H1 (cell line): ENCODE data around the gene TELO2. TPM values are rescaled to one million over a fixed set of nuclear protein-coding genes. Genes with fewer than 3 reads are reported as not detected.

Experiments used
- CTCF ChIA-PET: fragments of 300-600 bp; sonication (Branson Sonifier 250); formaldehyde crosslinking; loops from one replicate; lab custom pipeline; 2021; ENCODE audit not compliant: partially characterized antibody; lab: Charles Lee
- POLR2A ChIA-PET: fragments of 300-600 bp; sonication (Branson Sonifier 250); formaldehyde crosslinking; loops from one replicate; lab custom pipeline; 2021; ENCODE audit warnings: inconsistent platforms; ENCODE audit not compliant: partially characterized antibody; lab: Charles Lee
- DNase-seq, 2 experiments: peaks; one replicate each; pipeline versions ENCODE4 v3.0.0 to v3.0.0-alpha.2; 2010 to 2022; ENCODE audit warnings: low spot score in 2 of 2, low read depth in 1 of 2, mixed read lengths in 1 of 2
- FAIRE-seq: peaks from 2 replicates; lab custom pipeline; 2011; peaks lifted over from hg19 to GRCh38; lab: Jason Lieb, UNC
- H2AFZ ChIP-seq: 2 replicates; pipeline ENCODE4 v1.8.1; 2012; ENCODE audit warnings: low read length, inconsistent platforms
- H2AK5ac ChIP-seq: 2 replicates; pipeline ENCODE4 v1.6.1; 2013; ENCODE audit warnings: low read depth, low read length
- H2BK120ac ChIP-seq: replicated peaks from 2 replicates; pipeline ENCODE3; 2013; ENCODE audit warnings: low read depth, low read length, inconsistent platforms
- H2BK12ac ChIP-seq: 2 replicates; pipeline ENCODE4 v1.6.1; 2013; ENCODE audit warnings: low read depth, low read length
- H2BK15ac ChIP-seq: 2 replicates; pipeline ENCODE4 v1.6.1; 2013; ENCODE audit warnings: low read length
- H2BK20ac ChIP-seq: 2 replicates; pipeline ENCODE4 v1.6.1; 2013; ENCODE audit warnings: low read length
- H2BK5ac ChIP-seq: 2 replicates; pipeline ENCODE4 v1.6.1; 2013; ENCODE audit warnings: low read depth, low read length
- H3K14ac ChIP-seq: 2 replicates; pipeline ENCODE4 v1.6.1; 2013; ENCODE audit warnings: inconsistent platforms; ENCODE audit not compliant: insufficient read length
- H3K18ac ChIP-seq: 2 replicates; pipeline ENCODE4 v1.6.1; 2013; ENCODE audit warnings: low read length; ENCODE audit errors: extremely low read depth
- H3K23ac ChIP-seq: 2 replicates; pipeline ENCODE4 v1.6.1; 2013; ENCODE audit warnings: inconsistent platforms; ENCODE audit not compliant: insufficient read length
- H3K23me2 ChIP-seq: 2 replicates; pipeline ENCODE4 v1.6.1; 2013; ENCODE audit warnings: low read depth, low read length
- H3K27ac ChIP-seq: 2 replicates; pipeline ENCODE4 v1.6.1; 2011; ENCODE audit warnings: low read depth, low read length, inconsistent platforms
- H3K27me3 ChIP-seq, 4 experiments: replicated peaks in 1 of 4; 1 replicate in 1 of 4; 2 replicates in 3 of 4; pipeline versions ENCODE4 v1.6.1 to v1.8.1; 2011 to 2013; ENCODE audit warnings: low read length in 3 of 4, mild to moderate bottlenecking in 3 of 4, inconsistent platforms in 2 of 4, mixed read lengths in 2 of 4, moderate library complexity in 1 of 4; ENCODE audit not compliant: control insufficient read depth in 3 of 4, insufficient read depth in 3 of 4; ENCODE audit errors: extremely low read depth in 1 of 4
- H3K36me3 ChIP-seq, 4 experiments: 2 replicates each; pipeline versions ENCODE4 v1.6.1 to v1.8.1; 2011 to 2013; ENCODE audit warnings: mild to moderate bottlenecking in 4 of 4, low read length in 3 of 4, moderate library complexity in 2 of 4, control low read depth in 1 of 4, inconsistent platforms in 1 of 4; ENCODE audit not compliant: insufficient read depth in 4 of 4, control insufficient read depth in 2 of 4
- H3K4ac ChIP-seq: replicated peaks from 2 replicates; pipeline ENCODE3; 2013; ENCODE audit warnings: low read length, low read depth, mixed read lengths, inconsistent platforms; ENCODE audit not compliant: insufficient read length
- H3K4me1 ChIP-seq, 4 experiments: replicated peaks in 1 of 4; 1 replicate in 1 of 4; 2 replicates in 3 of 4; pipeline versions ENCODE4 v1.6.1 to v1.8.1; 2011 to 2013; ENCODE audit warnings: low read length in 3 of 4, inconsistent platforms in 2 of 4, mixed read lengths in 1 of 4; ENCODE audit not compliant: insufficient read depth in 4 of 4, control insufficient read depth in 3 of 4
- H3K4me2 ChIP-seq, 2 experiments: 2 replicates each; pipeline versions ENCODE4 v1.6.1 to v1.8.1; 2011 to 2013; ENCODE audit warnings: low read depth in 2 of 2, low read length in 2 of 2, control low read depth in 1 of 2, inconsistent platforms in 1 of 2, mild to moderate bottlenecking in 1 of 2; ENCODE audit not compliant: insufficient read depth in 1 of 2
- H3K4me3 ChIP-seq, 4 experiments: fragments of 200-600, 300-600 bp in 1 of 4; sonication (generic), shearing (Covaris generic), sonication (Bioruptor Twin) in 1 of 4; 2 replicates each; pipeline versions ENCODE4 v1.5.1 to v1.8.1; 2011 to 2016; ENCODE audit warnings: low read length in 4 of 4, low read depth in 3 of 4, control low read depth in 2 of 4, inconsistent platforms in 2 of 4, mild to moderate bottlenecking in 2 of 4, mixed read lengths in 1 of 4, moderate library complexity in 1 of 4; ENCODE audit not compliant: insufficient read depth in 2 of 4; ENCODE audit errors: extremely low read depth in 1 of 4
- H3K56ac ChIP-seq: replicated peaks from 2 replicates; pipeline ENCODE3; 2013; ENCODE audit warnings: low read depth, mild to moderate bottlenecking, mixed read lengths, low read length, inconsistent platforms; ENCODE audit not compliant: insufficient read length
- H3K79me1 ChIP-seq: 2 replicates; pipeline ENCODE4 v1.6.1; 2013; ENCODE audit warnings: low read depth, low read length, control low read depth
- H3K79me2 ChIP-seq, 2 experiments: 2 replicates each; pipeline versions ENCODE4 v1.6.1 to v1.8.1; 2012 to 2013; ENCODE audit warnings: low read length in 2 of 2, mild to moderate bottlenecking in 2 of 2, inconsistent platforms in 1 of 2; ENCODE audit not compliant: insufficient read depth in 2 of 2, control insufficient read depth in 1 of 2
- H3K9ac ChIP-seq, 4 experiments: replicated peaks in 1 of 4; 1 replicate in 1 of 4; 2 replicates in 3 of 4; pipeline versions ENCODE4 v1.6.1 to v1.8.1; 2011 to 2013; ENCODE audit warnings: low read depth in 3 of 4, low read length in 3 of 4, control low read depth in 2 of 4, mild to moderate bottlenecking in 2 of 4, moderate library complexity in 2 of 4, inconsistent platforms in 1 of 4; ENCODE audit errors: extremely low read depth in 1 of 4
- H3K9me3 ChIP-seq, 2 experiments: 2 replicates each; pipeline versions ENCODE4 v1.6.1 to v1.8.1; 2012 to 2013; ENCODE audit warnings: mild to moderate bottlenecking in 2 of 2, moderate library complexity in 2 of 2, control low read depth in 1 of 2, inconsistent platforms in 1 of 2, low read depth in 1 of 2, low read length in 1 of 2, mixed read lengths in 1 of 2; ENCODE audit not compliant: insufficient read depth in 2 of 2
- H4K20me1 ChIP-seq, 2 experiments: replicated peaks in 1 of 2; 2 replicates each; pipeline versions ENCODE3 to v1.8.1; 2011 to 2013; ENCODE audit warnings: inconsistent platforms in 2 of 2, low read length in 2 of 2, mild to moderate bottlenecking in 1 of 2; ENCODE audit not compliant: insufficient read depth in 2 of 2, control insufficient read depth in 1 of 2
- H4K5ac ChIP-seq: 2 replicates; pipeline ENCODE4 v1.6.1; 2013; ENCODE audit warnings: low read length, low read depth, mixed read lengths, inconsistent platforms; ENCODE audit not compliant: insufficient read length
- H4K8ac ChIP-seq: 2 replicates; pipeline ENCODE4 v1.8.0; 2013; ENCODE audit warnings: mild to moderate bottlenecking, moderate library complexity, low read length, inconsistent platforms; ENCODE audit not compliant: insufficient read depth; ENCODE audit errors: extremely low read depth
- H4K91ac ChIP-seq: replicated peaks from 2 replicates; pipeline ENCODE3; 2013; ENCODE audit warnings: low read length, mixed read lengths, inconsistent platforms; ENCODE audit not compliant: insufficient read length
- POLR2A ChIP-seq, 2 experiments: IDR thresholded peaks; 1 replicate in 1 of 2; 2 replicates in 1 of 2; pipeline ENCODE4 v1.6.1; 2011; ENCODE audit warnings: low read depth in 2 of 2, low read length in 2 of 2, mild to moderate bottlenecking in 2 of 2; ENCODE audit errors: control extremely low read depth in 1 of 2
- SUZ12 ChIP-seq: fragments of 200-600 bp; sonication (generic); IDR thresholded peaks from 2 replicates; pipeline ENCODE4 v1.6.1; 2012; ENCODE audit warnings: mild to moderate bottlenecking, inconsistent platforms, low read length, moderate library complexity, mixed read lengths
- WGBS, 2 experiments: shearing (Covaris generic) in 1 of 2; methylation state at CpG; one replicate each; pipeline versions ENCODE4 v1.1.6 to v1.1.7; 2013 to 2015; ENCODE audit warnings: low lambda C conversion rate in 2 of 2, mixed read lengths in 2 of 2, inconsistent platforms in 1 of 2, low coverage in 1 of 2, missing lambda C conversion rate in 1 of 2; ENCODE audit not compliant: insufficient replicate concordance in 2 of 2, insufficient coverage in 1 of 2, insufficient read length in 1 of 2; ENCODE audit errors: extremely low coverage in 1 of 2, missing lambda C conversion rate in 1 of 2; 5-methylcytosine and 5-hydroxymethylcytosine counted together
- polyA plus RNA-seq, 7 experiments: library from polyadenylated mRNA; depleted of rRNA in 3 of 7; stranded (reverse) in 5 of 7; unstranded in 2 of 7; fragments of >200 nt in 5 of 7; fragments of 200-250 nt in 2 of 7; gene quantifications; 1 replicate in 5 of 7; 2 replicates in 1 of 7; 4 replicates in 1 of 7; pipeline versions ENCODE4 v1.2.1 to v1.2.3, GENCODE V29; 2011 to 2013; ENCODE audit warnings: missing spikeins in 2 of 7, mixed read lengths in 2 of 7
- total RNA-seq: library from RNA; stranded (reverse); fragmentation: NEBNext Ultra II Directional; extraction: Animal tissue kit (Norgen Biotek cat#: 25700); gene quantifications from 2 replicates; pipeline ENCODE4 v1.2.1, GENCODE V29; 2021

The TELO2 gene
- total and polyA plus RNA-seq, 2 of the 8 experiments (the other 6 are each of a cell fraction or from before 2014, with no cell fraction given), result 39.3 to 64.8 TPM

DNA sequence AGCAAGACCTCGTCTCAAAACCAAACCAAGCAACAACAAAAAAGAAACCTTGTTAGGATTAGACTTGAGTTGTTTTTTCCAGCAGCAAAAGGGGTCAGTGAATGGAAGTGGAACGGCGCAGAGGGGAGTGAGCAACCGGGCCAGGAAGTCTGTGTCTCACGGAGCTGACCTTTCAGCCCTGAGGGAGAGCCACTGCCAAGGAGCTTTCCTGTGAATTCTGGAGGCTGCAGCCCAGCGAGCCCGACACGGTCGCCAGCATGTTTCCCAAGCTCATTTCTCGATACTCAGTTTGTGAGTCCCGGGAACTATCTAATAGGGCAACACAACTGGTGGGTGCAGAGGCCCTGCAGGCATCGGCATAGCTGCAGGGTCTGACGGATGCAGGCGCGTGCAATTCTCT is 19.6 kb downstream of the TELO2 start:
- Histone ChIP-seq H2BK15ac (no peak overlapping the region), H2AFZ (no peak overlapping the region), H3K18ac (no peak overlapping the region), H2BK120ac (no peak overlapping the region), H4K20me1 (peaks cover 0 to 2% of the 10 kb centered on the region in 2 experiments), H3K9ac (no peak overlapping the region), H3K14ac (no peak overlapping the region), H3K4me1 (no peaks in the 10 kb centered on the region), H3K79me1 (no peaks in the 10 kb centered on the region; the same call in 1 of the 2 replicates), H2BK12ac (no peak overlapping the region), H3K23ac (no peak overlapping the region), H3K4me3 (no peak overlapping the region), H3K79me2 (no peaks in the 10 kb centered on the region), H3K36me3 (peaks cover 0 to 7% (median 3%) of the 10 kb centered on the region in 4 experiments; a peak in 4 of 8 replicates), H2BK20ac (no peak overlapping the region), H3K4ac (no peak overlapping the region), H3K9me3 (peaks cover 0 to 2% of the 10 kb centered on the region in 2 experiments; a peak in 2 of 4 replicates), H3K27me3 (no peaks in the 10 kb centered on the region), H3K23me2 (no peaks in the 10 kb centered on the region), H2BK5ac (no peak overlapping the region), H2AK5ac (no peak overlapping the region), H4K5ac (no peak overlapping the region), H3K4me2 (no peak overlapping the region), H4K91ac (no peak overlapping the region), H4K8ac (no peak overlapping the region), H3K56ac (no peak overlapping the region), H3K27ac (no peak overlapping the region)
- CTCF ChIA-PET, result interaction anchor here (0.7 to 1.7 kb wide), 4 partner anchors 26 to 147 kb away, joined by 3 to 5 read pairs (median 3); no protein-coding TSS in a partner anchor
- POLR2A ChIA-PET, result interaction anchor here (0.9 to 10.3 kb wide), 12 partner anchors 11 to 764 kb away, joined by 3 to 175 read pairs (median 4); partner anchors contain the start of genes MAPK8IP3, NME3, PTX4 and TELO2
- no peak for DNase-seq
- TF ChIP-seq SUZ12 (no peak), POLR2A (IDR thresholded peaks at IDR 0.05; ENCODE audit: control extremely low read depth in 1 of 2, low read depth in 2 of 2, low read length in 2 of 2) (0 out of 3 replicates have a peak, but pooled peaks of 1 of the 2 experiments have one; percentile 3)
- FAIRE-seq, result no peak
- WGBS, 2 experiments, result 93% methylated on average over 15 of the region's 15 CpGs; no CpG with 5 or more reads in 1 of the 2 experiments
